DOHH2 (cell line): ENCODE results near the gene GAPDHS.

Source experiments
- H3F3A ChIP-seq: fragments of 200-600 bp; sonication (generic), shearing (Covaris generic); 2 replicates; pipeline ENCODE4 v1.6.0; 2016; ENCODE audit warnings: antibody characterized with exemption, mild to moderate bottlenecking; ENCODE audit not compliant: control insufficient read depth, insufficient read depth
- H3K27ac ChIP-seq: fragments of 200-600 bp; sonication (generic); 2 replicates; pipeline ENCODE4 v1.5.1; 2014; ENCODE audit warnings: low read depth, mild to moderate bottlenecking, low read length, moderate library complexity
- H3K27me3 ChIP-seq: fragments of 200-600 bp; sonication (generic); 2 replicates; pipeline ENCODE4 v1.6.1; 2014; ENCODE audit warnings: mild to moderate bottlenecking, low read length, mixed read lengths; ENCODE audit not compliant: control insufficient read depth
- H3K36me3 ChIP-seq: fragments of 200-600 bp; sonication (generic); 2 replicates; pipeline ENCODE4 v1.6.1; 2014; ENCODE audit warnings: mild to moderate bottlenecking, low read length, moderate library complexity, mixed read lengths; ENCODE audit not compliant: control insufficient read depth
- H3K4me1 ChIP-seq: fragments of 200-600 bp; sonication (generic); 2 replicates; pipeline ENCODE4 v1.6.1; 2014; ENCODE audit warnings: mild to moderate bottlenecking, low read length, mixed read lengths; ENCODE audit not compliant: control insufficient read depth
- H3K4me2 ChIP-seq: fragments of 200-600 bp; sonication (generic); 2 replicates; pipeline ENCODE4 v1.6.0; 2014; ENCODE audit warnings: mild to moderate bottlenecking, low read length, moderate library complexity
- H3K4me3 ChIP-seq: fragments of 200-600 bp; sonication (generic); 2 replicates; pipeline ENCODE4 v1.5.1; 2014; ENCODE audit warnings: mild to moderate bottlenecking, low read length, mixed read lengths
- H3K79me2 ChIP-seq: fragments of 200-600 bp; sonication (generic); 2 replicates; pipeline ENCODE4 v1.6.1; 2014; ENCODE audit warnings: mild to moderate bottlenecking, low read length, mixed read lengths; ENCODE audit not compliant: control insufficient read depth
- H3K9me2 ChIP-seq: fragments of 200-600 bp; sonication (generic); replicated peaks from 2 replicates; pipeline ENCODE4 v1.6.1; 2014; ENCODE audit warnings: mild to moderate bottlenecking, low read length, mixed read lengths; ENCODE audit not compliant: control insufficient read depth
- H3K9me3 ChIP-seq: fragments of 200-600 bp; sonication (generic); 2 replicates; pipeline ENCODE4 v1.6.1; 2014; ENCODE audit warnings: antibody characterized with exemption, low read length, mixed read lengths; ENCODE audit not compliant: control insufficient read depth, insufficient read depth
- H4K20me1 ChIP-seq: fragments of 200-600 bp; sonication (generic); 2 replicates; pipeline ENCODE4 v1.6.0; 2014; ENCODE audit warnings: low read depth, mild to moderate bottlenecking, antibody characterized with exemption, low read length, moderate library complexity; ENCODE audit not compliant: control insufficient read depth, insufficient read depth
- EZH2phosphoT487 ChIP-seq: fragments of 200-600 bp; sonication (generic); IDR thresholded peaks from 2 replicates; pipeline ENCODE4 v1.6.1; 2017; ENCODE audit warnings: borderline replicate concordance, mild to moderate bottlenecking, antibody characterized with exemption, low read length, moderate library complexity, mixed read lengths
- TF ChIP-seq, protein P1 (sequence below): fragments of 200-600 bp; sonication (generic); IDR thresholded peaks from one replicate; pipeline ENCODE4 v1.5.1; 2014; ENCODE audit warnings: antibody characterized with exemption, mild to moderate bottlenecking, low read depth, low read length; ENCODE audit not compliant: poor library complexity, severe bottlenecking

GAPDHS gene

GRCh38 chr19:35545855-35546381 is 12.7 kb downstream of the GAPDHS start:
- Histone ChIP-seq H3F3A (no peaks in the 10 kb centered on the region), H3K36me3 (peaks cover 39% of the 10 kb centered on the region), H3K4me3 (peak overlapping the region; percentile 97), H3K4me1 (peaks cover 23% of the 10 kb centered on the region), H3K9me3 (no peaks in the 10 kb centered on the region), H3K9me2 (no peaks in the 10 kb centered on the region), H3K27ac (0 out of 2 replicates have a peak overlapping the region, but pooled peaks have one; percentile 47), H4K20me1 (peaks cover 2% of the 10 kb centered on the region; the same call in 1 of the 2 replicates), H3K4me2 (peak overlapping the region; percentile 91), H3K79me2 (peaks cover 40% of the 10 kb centered on the region), H3K27me3 (no peaks in the 10 kb centered on the region)
- TF ChIP-seq, protein P1, sequence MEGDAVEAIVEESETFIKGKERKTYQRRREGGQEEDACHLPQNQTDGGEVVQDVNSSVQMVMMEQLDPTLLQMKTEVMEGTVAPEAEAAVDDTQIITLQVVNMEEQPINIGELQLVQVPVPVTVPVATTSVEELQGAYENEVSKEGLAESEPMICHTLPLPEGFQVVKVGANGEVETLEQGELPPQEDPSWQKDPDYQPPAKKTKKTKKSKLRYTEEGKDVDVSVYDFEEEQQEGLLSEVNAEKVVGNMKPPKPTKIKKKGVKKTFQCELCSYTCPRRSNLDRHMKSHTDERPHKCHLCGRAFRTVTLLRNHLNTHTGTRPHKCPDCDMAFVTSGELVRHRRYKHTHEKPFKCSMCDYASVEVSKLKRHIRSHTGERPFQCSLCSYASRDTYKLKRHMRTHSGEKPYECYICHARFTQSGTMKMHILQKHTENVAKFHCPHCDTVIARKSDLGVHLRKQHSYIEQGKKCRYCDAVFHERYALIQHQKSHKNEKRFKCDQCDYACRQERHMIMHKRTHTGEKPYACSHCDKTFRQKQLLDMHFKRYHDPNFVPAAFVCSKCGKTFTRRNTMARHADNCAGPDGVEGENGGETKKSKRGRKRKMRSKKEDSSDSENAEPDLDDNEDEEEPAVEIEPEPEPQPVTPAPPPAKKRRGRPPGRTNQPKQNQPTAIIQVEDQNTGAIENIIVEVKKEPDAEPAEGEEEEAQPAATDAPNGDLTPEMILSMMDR = no peak
- TF ChIP-seq EZH2phosphoT487 = no peak

DNA sequence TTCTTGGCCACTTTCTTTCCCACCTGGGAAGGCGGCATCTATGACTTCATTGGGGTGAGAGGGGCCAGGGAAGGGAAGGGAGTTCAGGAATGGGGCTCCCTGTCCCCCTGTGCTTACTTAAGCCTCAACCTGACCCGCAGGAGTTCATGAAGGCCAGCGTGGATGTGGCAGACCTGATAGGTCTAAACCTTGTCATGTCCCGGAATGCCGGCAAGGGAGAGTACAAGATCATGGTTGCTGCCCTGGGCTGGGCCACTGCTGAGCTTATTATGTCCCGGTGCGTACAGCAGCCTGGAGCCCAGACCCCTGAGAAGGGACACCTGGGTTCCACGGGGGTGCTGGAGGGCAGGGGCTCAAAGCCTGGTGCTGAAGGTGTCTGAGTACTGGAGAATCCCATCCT is 13.3 kb downstream of the GAPDHS start:
- Histone ChIP-seq H3K4me3 (peak overlapping the region; percentile 97), H3K36me3 (peaks cover 39% of the 10 kb centered on the region), H3K9me2 (no peaks in the 10 kb centered on the region), H3F3A (no peaks in the 10 kb centered on the region), H4K20me1 (peaks cover 2% of the 10 kb centered on the region; the same call in 1 of the 2 replicates), H3K27me3 (no peaks in the 10 kb centered on the region), H3K27ac (no peak overlapping the region), H3K79me2 (peaks cover 40% of the 10 kb centered on the region), H3K4me2 (peak overlapping the region; percentile 91), H3K4me1 (peaks cover 18% of the 10 kb centered on the region), H3K9me3 (no peaks in the 10 kb centered on the region)
- TF ChIP-seq, protein P1 = no peak
- TF ChIP-seq EZH2phosphoT487 = no peak

DNA sequence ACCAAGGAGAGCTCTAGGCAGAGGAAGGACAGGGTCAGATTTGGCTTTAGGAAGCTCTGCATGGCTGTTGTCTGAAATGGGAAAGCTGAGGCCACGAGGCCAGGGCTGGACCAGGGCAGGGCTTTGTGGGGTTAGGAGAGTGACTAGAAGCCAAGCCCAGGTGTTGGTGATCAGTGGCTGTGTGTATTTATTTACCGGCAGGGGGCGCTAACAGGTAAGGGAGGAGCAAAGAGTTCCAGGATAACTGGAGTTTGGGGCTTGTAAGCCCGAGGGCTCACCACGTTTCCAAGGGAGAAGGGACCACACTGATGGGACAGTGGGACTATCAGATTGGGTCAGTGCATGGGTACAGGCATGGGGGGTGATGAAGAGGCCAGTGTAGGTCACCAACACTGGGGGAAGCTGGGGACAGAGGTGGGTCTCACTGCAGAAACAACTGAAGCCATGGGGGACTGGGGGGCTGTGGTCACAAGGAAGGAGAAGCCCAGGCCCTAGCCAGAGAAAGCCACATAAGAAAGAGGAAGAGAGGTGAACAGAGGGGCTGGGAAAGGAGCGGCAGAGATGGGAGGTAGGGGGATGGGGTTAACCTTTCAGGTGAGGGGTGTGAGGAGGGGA is 16.0 kb downstream of the GAPDHS start:
- Histone ChIP-seq H3K9me3 (no peaks in the 10 kb centered on the region), H3K79me2 (peaks cover 30% of the 10 kb centered on the region), H3K9me2 (no peaks in the 10 kb centered on the region), H3K27me3 (no peaks in the 10 kb centered on the region), H3F3A (no peaks in the 10 kb centered on the region), H3K4me1 (peaks cover 13% of the 10 kb centered on the region), H3K36me3 (peaks cover 19% of the 10 kb centered on the region), H3K27ac (no peak overlapping the region), H4K20me1 (peaks cover 2% of the 10 kb centered on the region; the same call in 1 of the 2 replicates), H3K4me3 (no peak overlapping the region), H3K4me2 (no peak overlapping the region)
- TF ChIP-seq EZH2phosphoT487 = no peak
- TF ChIP-seq, protein P1 = peak; percentile 93
